ENCODE measurements around the gene CAMK1D.

GRCh38 chr10:12733271-12733670, 383.9 kb downstream of the CAMK1D start:
- TF ChIP-seq CTCF (IDR thresholded peaks at IDR 0.05) (no peak), POLR2AphosphoS5 (IDR thresholded peaks at IDR 0.05; ENCODE audit: insufficient read depth in 1 of 2, low read depth in 1 of 2) (no peak), POLR2A (IDR thresholded peaks at IDR 0.05) (no peak)
